Liver (tissue), 9 donors: ENCODE data around the gene LTV1. TPM values are rescaled to one million over a fixed set of nuclear protein-coding genes. Genes with fewer than 3 reads are reported as not detected.
"Not testable (repeated sequence)": the region's sequence is repeated elsewhere in the genome, so short reads cannot be mapped to it uniquely, and the experiment has no call there.

Source experiments
- DNase-seq: peaks from one replicate; pipeline ENCODE4 v3.0.0-alpha.2; 2017; ENCODE audit warnings: low spot score
- H3K27ac ChIP-seq, 2 donors: one replicate each; pipeline ENCODE4 v1.7.0; 2013; ENCODE audit warnings: inconsistent platforms in 2 of 2, low read length in 2 of 2, control low read depth in 1 of 2, low read depth in 1 of 2, mild to moderate bottlenecking in 1 of 2
- H3K27me3 ChIP-seq, 4 donors: one replicate each; pipeline versions ENCODE4 v1.6.1 to v1.7.0; 2013; ENCODE audit warnings: low read length in 3 of 4, inconsistent platforms in 1 of 4, mild to moderate bottlenecking in 1 of 4, moderate library complexity in 1 of 4; ENCODE audit not compliant: control insufficient read depth in 4 of 4, insufficient read depth in 4 of 4
- H3K36me3 ChIP-seq, 4 donors: one replicate each; pipeline versions ENCODE4 v1.6.1 to v1.7.0; 2013; ENCODE audit warnings: low read length in 3 of 4, mild to moderate bottlenecking in 3 of 4, low read depth in 1 of 4, moderate library complexity in 1 of 4; ENCODE audit not compliant: control insufficient read depth in 4 of 4, insufficient read depth in 3 of 4
- H3K4me1 ChIP-seq, 4 donors: one replicate each; pipeline versions ENCODE4 v1.6.1 to v1.7.0; 2013; ENCODE audit warnings: low read length in 3 of 4, mild to moderate bottlenecking in 3 of 4, moderate library complexity in 1 of 4; ENCODE audit not compliant: control insufficient read depth in 4 of 4, insufficient read depth in 4 of 4
- H3K4me3 ChIP-seq, 3 donors: one replicate each; pipeline versions ENCODE4 v1.6.1 to v1.7.0; 2013; ENCODE audit warnings: low read length in 3 of 3, control low read depth in 1 of 3, low read depth in 1 of 3, mild to moderate bottlenecking in 1 of 3
- H3K9ac ChIP-seq, 2 donors: one replicate each; pipeline ENCODE4 v1.7.0; 2013; ENCODE audit warnings: low read length in 2 of 2, mild to moderate bottlenecking in 2 of 2, moderate library complexity in 2 of 2, control low read depth in 1 of 2, low read depth in 1 of 2
- H3K9me3 ChIP-seq, 4 donors: one replicate each; pipeline versions ENCODE4 v1.6.1 to v1.7.0; 2013; ENCODE audit warnings: low read length in 3 of 4; ENCODE audit not compliant: control insufficient read depth in 4 of 4
- EGR1 ChIP-seq, 2 donors: IDR thresholded peaks; 2 replicates each; pipeline ENCODE4 v1.6.1; 2016 to 2018; ENCODE audit warnings: antibody characterized with exemption in 2 of 2, low read depth in 2 of 2
- FOXA1 ChIP-seq: IDR thresholded peaks from 2 replicates; pipeline ENCODE4 v1.6.1; 2016; ENCODE audit warnings: antibody characterized with exemption
- GABPA ChIP-seq, 2 donors: IDR thresholded peaks in 1 of 2; conservative IDR thresholded peaks in 1 of 2; 2 replicates each; pipeline ENCODE4 v1.6.1; 2016; ENCODE audit warnings: antibody characterized with exemption in 2 of 2, mild to moderate bottlenecking in 1 of 2, moderate library complexity in 1 of 2
- JUND ChIP-seq, 2 donors: IDR thresholded peaks; 2 replicates each; pipeline ENCODE4 v1.6.1; 2016; ENCODE audit warnings: antibody characterized with exemption in 2 of 2
- NR2F2 ChIP-seq: IDR thresholded peaks from 2 replicates; pipeline ENCODE4 v1.6.1; 2016; ENCODE audit warnings: antibody characterized with exemption
- REST ChIP-seq: IDR thresholded peaks from 2 replicates; pipeline ENCODE4 v1.6.1; 2016; ENCODE audit warnings: antibody characterized with exemption, mild to moderate bottlenecking
- SP1 ChIP-seq: IDR thresholded peaks from 2 replicates; pipeline ENCODE4 v1.6.1; 2018; ENCODE audit warnings: antibody characterized with exemption, mild to moderate bottlenecking
- ZBTB33 ChIP-seq: IDR thresholded peaks from 2 replicates; pipeline ENCODE4 v1.6.1; 2016; ENCODE audit warnings: antibody characterized with exemption
- WGBS: extraction: QIAGEN DNeasy Blood & Tissue Kit; methylation state at CpG from one replicate; pipeline ENCODE4 v1.1.7; 2013; 5-methylcytosine and 5-hydroxymethylcytosine counted together
- polyA plus RNA-seq, 2 donors: library from polyadenylated mRNA; stranded (reverse) in 1 of 2; unstranded in 1 of 2; fragments of 200-250 nt in 1 of 2; fragments of >200 nt in 1 of 2; fragmentation: Nextera tagmentation in 1 of 2; extraction: Ambion mirVana in 1 of 2; gene quantifications; one replicate each; pipeline versions ENCODE4 v1.2.1 to v1.2.3, GENCODE V29; 2013 to 2015
- total RNA-seq, 2 donors: library from RNA; depleted of rRNA; stranded (reverse); fragments of >200 nt; gene quantifications; one replicate each; pipeline ENCODE4 v1.2.3, GENCODE V29; 2014
- TF ChIP-seq, protein P1 (sequence below): fragments of 150-350 bp; IDR thresholded peaks from 2 replicates; pipeline ENCODE4 v1.5.1; 2017; ENCODE audit warnings: improper control_type of control experiment, low read depth, low read length; ENCODE audit not compliant: missing input control
- donor health status: healthy.
- donor health status: healthy.
- donor health status: healthy.
- donor health status: healthy.
- donor health status: healthy.

The LTV1 gene
- total and polyA plus RNA-seq, 4 donors = 8.7 to 14.5 (median 13.1) TPM

DNA sequence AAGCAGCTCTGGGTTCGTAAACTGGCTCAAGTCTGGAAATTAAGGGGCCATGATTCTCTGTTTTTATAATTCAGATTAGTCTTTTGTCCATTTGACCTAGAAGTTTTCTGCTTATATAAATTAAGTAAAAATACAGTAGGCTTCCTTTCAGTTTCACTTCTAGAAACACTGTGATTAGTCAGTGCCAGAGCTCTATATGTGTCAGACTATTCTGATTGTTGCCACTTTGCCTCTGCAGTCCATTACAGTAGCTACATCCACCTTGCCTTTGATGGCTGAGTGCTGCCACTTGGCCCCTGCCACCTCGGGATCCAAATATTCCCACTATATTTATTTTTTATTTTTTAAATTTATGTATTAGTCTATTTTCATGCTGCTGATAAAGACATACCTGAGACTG is 29.1 kb downstream of the LTV1 start:
- Histone ChIP-seq H3K9me3 (peaks cover 0 to 3% (median 0%) of the 10 kb centered on the region in 4 donors), H3K36me3 (no peaks in the 10 kb centered on the region), H3K4me3 (no peak overlapping the region), H3K4me1 (no peaks in the 10 kb centered on the region), H3K27me3 (no peaks in the 10 kb centered on the region), H3K27ac (no peak overlapping the region), H3K9ac (no peak overlapping the region)
- 83% methylated on average over 2 of the region's 2 CpGs for WGBS
- no peak for DNase-seq
- no peak for TF ChIP-seq JUND (IDR thresholded peaks at IDR 0.05)
- no peak for TF ChIP-seq ZBTB33
- TF ChIP-seq EGR1 (IDR thresholded peaks at IDR 0.05; ENCODE audit: low read depth in 2 of 2) = no peak
- no peak for TF ChIP-seq GABPA (IDR thresholded peaks at IDR 0.05 in 1 of 2, conservative IDR thresholded peaks at IDR 0.05 in 1 of 2)
- TF ChIP-seq FOXA1 = no peak
- no peak for TF ChIP-seq SP1
- TF ChIP-seq, protein P1, sequence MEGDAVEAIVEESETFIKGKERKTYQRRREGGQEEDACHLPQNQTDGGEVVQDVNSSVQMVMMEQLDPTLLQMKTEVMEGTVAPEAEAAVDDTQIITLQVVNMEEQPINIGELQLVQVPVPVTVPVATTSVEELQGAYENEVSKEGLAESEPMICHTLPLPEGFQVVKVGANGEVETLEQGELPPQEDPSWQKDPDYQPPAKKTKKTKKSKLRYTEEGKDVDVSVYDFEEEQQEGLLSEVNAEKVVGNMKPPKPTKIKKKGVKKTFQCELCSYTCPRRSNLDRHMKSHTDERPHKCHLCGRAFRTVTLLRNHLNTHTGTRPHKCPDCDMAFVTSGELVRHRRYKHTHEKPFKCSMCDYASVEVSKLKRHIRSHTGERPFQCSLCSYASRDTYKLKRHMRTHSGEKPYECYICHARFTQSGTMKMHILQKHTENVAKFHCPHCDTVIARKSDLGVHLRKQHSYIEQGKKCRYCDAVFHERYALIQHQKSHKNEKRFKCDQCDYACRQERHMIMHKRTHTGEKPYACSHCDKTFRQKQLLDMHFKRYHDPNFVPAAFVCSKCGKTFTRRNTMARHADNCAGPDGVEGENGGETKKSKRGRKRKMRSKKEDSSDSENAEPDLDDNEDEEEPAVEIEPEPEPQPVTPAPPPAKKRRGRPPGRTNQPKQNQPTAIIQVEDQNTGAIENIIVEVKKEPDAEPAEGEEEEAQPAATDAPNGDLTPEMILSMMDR = no peak
- TF ChIP-seq NR2F2 = no peak

- H3K9ac ChIP-seq, H3K9me3 ChIP-seq, H3K27me3 ChIP-seq, H3K27ac ChIP-seq, H3K4me1 ChIP-seq, H3K36me3 ChIP-seq, H3K4me3 ChIP-seq, DNase-seq: not testable (repeated sequence)
- WGBS = 97% methylated on average over 4 of the region's 4 CpGs
Measured at GRCh38 chr6:143873600-143873999, 30.5 kb downstream of the LTV1 start.

DNA sequence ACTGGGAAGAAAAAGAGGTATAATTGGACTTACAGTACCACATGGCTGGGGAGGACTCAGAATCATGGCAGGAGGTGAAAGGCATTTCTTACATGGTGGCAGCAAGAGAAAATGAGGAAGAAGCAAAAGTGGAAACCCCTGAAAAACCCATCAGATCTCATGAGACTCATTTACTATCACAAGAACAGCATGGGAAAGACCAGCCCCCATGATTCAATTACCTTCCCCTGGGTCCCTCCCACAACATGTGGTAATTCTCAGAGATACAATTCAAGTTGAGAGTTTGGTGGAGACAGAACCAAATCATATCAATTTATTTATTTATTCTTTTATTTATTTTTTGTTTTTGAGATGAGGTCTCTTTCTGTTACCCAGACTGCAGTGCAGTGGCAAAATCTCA is 31.4 kb downstream of the LTV1 start:
- DNase-seq, H3K9me3 ChIP-seq, H3K4me1 ChIP-seq, H3K27me3 ChIP-seq, H3K4me3 ChIP-seq, H3K9ac ChIP-seq, H3K36me3 ChIP-seq, H3K27ac ChIP-seq: not testable (repeated sequence)

DNA sequence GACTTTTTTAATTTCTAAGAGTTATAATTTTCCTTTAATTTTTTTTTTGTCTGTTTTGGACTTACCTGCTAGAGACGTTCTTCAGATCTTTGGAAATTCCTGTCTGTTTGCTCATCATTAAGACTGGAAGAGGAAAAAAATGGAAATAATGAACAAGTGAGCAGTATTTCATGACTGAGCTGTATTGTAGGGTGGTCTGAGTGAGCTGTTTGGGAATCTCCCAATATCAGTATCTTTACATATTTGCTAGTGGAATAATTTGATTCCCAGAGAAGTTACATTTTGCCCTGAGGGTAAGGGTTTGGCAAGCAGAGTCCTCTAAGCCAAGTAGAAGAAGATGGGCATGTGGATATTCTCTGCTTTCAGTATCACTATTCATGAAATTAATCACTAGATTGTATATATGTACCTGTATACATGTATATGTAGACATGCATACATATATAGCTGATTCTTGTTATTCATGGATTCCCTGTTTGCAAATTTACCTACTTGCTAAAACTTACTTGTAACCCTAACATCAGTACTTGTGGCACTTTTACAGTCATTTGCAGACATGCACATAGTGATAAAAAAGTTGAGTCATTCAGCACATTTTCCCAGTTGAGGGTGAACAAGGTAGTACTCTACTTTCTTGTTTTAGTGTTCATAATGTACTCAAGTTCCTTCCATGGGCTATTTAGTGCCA is 34.6 kb downstream of the LTV1 start:
- no peak for TF ChIP-seq REST
- TF ChIP-seq JUND (IDR thresholded peaks at IDR 0.05) = no peak
- no peak for TF ChIP-seq EGR1 (IDR thresholded peaks at IDR 0.05; ENCODE audit: low read depth in 2 of 2)
- H3K4me1 ChIP-seq = no peaks in the 10 kb centered on the region
- WGBS = 92% methylated on average over 1 of the region's 1 CpG
- no peak overlapping the region for H3K4me3 ChIP-seq
- H3K27ac ChIP-seq = no peak overlapping the region
- no peaks in the 10 kb centered on the region for H3K27me3 ChIP-seq
- H3K9me3 ChIP-seq = peaks cover 0 to 10% (median 3%) of the 10 kb centered on the region in 4 donors
- DNase-seq = no peak
- no peaks in the 10 kb centered on the region for H3K36me3 ChIP-seq
- H3K9ac ChIP-seq = no peak overlapping the region
